Right renal pelvis (tissue), 4 donors: ENCODE results near the gene CELSR3. TPM values are rescaled to one million over a fixed set of nuclear protein-coding genes. Genes with fewer than 3 reads are reported as not detected.
A peak's percentile ranks its signal among the peaks of the same experiment; 100 is the strongest.

Experiments used
- DNase-seq, 4 donors: peaks; one replicate each; pipeline ENCODE4 v3.0.0-alpha.2; 2013; ENCODE audit warnings: low read depth in 4 of 4, low spot score in 3 of 4, missing footprints in 1 of 4
- polyA plus RNA-seq, 4 donors: library from polyadenylated mRNA; unstranded; fragments of 120-200 nt; gene quantifications; one replicate each; pipeline ENCODE4 v1.2.1, GENCODE V29; 2013; ENCODE audit not compliant: insufficient read length in 4 of 4

CELSR3 gene
- polyA plus RNA-seq, 4 donors: 0.96 to 1.4 (median 1.1) TPM

DNA sequence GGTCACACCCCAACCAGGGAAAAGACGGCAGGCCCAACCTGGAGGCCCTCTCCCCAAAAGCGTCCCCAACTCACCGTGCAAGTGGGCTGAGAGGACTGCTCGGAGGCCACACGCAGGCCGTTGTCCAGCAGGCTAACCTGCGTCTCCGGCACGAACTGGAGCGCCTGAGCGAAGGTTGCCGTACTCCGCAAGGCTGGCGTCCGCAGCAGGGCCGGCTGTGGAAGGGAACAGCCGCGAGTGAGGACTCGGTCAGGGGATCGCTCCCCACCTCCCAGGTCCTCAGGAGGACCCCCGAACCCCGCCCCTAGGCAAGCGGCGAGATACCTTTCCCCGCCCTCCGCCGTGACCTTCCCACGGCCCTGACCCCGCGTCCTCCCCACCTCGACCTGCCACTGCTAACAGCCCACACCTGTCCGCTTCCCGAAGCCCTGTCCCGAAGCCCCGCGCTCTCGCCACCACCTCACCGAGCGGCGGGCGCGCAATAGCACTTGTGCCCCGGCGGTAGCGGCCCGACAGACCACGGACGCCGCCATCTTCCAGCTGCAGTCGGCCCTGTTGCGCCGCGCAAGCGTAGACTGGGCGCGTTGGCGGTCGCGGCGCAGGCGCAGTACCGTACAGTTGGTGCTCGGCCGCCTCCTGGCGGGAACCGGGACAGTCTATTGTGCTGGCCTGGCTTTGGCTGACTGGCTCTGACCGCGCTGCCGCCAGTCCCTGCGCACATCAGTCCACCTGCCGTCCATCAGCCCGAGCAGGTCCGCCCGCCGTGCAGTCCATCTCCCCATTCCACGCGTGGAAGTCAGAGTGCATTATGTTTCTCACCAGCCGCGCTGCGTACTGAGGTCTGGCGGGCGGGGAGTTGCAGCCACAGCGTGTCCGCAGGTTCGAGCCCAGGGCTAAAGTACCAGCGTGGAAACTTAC, 53.3 kb downstream of the CELSR3 start, which contains the start of gene UQCRC1:
UQCRC1 (minus strand) TSS at position 559 of the 918 bp plus-strand sequence; CDS start at position 533, 26 bp downstream.
- DNase-seq: peak; percentile 83 to 94 (median 86)

DNA sequence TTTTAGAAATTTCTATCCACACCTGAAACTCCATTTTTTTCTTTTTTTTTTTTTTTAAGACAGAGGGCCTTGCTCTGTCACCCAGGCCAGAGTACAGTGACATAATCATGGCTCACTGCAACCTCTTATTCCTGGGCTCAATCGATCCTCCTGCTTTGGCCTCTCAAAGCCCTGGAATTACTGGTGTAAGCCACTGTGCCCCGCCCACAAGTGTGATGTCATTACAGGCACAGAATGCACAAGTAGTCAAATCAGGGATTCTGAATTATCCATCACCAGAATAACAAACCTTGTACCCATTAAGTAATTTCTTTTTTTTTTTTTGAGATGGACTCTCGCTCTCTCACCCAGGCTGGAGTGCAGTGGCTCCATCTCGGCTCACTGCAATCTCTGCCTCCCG, 55.2 kb downstream of the CELSR3 start:
- DNase-seq: no peak

DNA sequence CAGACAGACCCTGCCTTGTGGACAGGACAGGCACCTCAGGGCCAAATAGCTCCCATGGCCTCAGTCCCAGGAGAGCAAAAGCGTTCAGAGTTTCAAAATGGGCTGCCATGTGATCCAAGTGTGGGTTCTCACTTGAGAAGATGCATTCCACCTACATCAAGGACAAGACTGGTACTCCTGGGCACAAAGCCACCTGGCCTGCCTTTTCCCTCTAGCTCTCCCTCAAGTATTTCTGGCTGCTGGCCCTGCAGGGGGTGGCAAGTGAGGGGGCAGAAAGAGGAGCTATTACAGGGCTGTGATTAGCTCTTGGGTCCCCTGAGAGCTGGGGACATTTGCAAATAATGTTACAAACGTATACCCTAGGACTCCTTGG, 61.1 kb downstream of the CELSR3 start:
- no peak for DNase-seq

DNA sequence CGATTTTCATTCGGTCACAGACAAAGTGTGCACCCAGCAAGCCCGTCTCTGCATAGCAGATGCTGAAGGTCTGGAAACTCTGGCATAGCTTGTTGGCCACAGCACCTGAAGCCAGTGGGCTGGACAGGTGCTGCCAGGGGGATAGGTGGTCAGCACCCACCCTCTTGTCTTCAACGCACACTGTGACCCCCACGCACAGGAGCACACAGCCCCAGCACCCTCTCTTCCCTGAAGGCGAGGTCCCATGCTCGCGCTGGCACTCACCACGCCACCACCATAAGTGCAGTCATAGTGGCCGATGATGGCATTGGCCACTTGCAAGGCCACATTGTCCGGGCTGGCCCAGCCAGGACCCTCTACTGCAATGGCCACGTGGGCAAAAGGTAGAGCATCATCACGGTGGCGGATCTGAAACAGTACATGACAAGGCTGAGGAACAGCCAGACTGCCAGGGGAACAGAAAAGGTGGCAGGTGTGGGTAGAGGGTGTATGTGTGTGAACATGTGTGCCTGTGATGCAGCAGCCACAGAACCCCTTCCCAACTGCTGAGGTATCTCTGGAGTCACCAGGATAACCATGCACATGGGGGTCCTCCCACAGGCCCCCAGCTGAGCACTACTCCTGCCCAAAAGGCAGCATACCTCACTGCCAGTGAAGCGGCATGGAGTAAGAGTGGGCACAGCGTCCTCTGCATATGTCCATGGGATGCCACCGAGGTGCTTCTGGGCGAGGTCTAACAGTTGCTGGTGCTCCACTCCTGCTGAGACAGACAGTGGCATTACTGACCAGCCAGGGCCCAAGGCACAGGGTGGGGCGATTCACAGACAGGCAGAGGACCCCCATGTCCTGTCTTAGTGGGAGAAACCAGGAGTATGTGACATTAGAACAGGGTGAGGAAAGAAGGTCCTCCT, 61.7 kb downstream of the CELSR3 start:
- DNase-seq: no peak

DNA sequence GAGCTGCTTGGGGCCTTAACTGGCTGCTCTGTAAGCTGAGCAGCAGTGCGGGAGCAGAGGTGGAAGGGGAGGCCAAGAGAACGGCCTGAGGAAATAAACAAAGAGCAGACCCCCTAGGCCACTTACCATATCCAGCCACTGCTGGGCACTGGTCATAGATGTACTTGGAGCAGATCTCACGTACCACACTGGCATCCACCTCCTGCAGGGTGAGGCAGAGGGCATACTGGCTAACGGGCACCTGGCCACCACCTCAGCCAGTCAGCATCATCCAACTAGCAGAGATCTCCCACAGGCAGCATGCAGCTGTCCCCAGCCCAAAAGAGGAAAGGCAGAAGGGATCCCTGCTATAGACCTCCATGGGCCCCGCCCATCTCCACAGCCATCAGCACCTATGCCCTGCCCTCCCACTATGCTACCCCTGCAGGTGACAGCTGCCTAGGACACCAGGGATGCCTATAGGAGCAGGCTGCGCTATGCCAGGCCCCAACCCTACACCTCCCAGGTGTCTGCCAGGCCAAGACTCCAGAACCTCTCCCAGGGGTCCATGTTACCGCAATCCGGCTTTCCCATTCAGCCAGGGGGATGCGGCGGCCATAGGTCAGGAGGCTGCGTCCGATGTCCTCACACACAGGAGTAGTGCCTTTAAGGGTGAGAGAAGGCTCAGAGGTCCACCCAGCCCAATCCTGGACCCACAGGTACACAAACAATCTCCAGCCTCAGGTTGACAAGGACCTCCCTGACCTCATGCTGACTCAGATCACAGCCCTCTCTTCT, 63.0 kb downstream of the CELSR3 start:
- DNase-seq: no peak

DNA sequence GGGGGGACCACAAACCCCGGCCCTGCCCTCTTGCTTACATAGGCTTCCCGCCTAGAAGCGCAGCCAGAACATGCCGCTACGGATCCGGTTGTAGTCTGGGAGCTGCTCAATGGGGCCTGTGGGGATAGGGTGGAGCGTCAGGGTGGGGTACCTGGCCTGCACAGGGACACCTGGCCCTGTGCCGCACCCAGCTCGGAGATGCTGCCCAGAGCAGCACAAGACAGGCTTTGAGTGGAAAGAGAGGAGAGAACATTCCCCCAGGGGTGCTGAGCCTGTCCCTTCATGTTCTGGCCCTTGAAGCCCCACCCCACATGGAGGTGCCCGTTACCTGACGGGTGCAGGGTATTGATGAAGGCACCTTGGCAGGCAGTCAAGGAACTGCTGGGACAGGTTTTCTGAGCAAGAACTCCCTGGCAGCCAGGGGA, 63.6 kb downstream of the CELSR3 start:
- no peak for DNase-seq

DNA sequence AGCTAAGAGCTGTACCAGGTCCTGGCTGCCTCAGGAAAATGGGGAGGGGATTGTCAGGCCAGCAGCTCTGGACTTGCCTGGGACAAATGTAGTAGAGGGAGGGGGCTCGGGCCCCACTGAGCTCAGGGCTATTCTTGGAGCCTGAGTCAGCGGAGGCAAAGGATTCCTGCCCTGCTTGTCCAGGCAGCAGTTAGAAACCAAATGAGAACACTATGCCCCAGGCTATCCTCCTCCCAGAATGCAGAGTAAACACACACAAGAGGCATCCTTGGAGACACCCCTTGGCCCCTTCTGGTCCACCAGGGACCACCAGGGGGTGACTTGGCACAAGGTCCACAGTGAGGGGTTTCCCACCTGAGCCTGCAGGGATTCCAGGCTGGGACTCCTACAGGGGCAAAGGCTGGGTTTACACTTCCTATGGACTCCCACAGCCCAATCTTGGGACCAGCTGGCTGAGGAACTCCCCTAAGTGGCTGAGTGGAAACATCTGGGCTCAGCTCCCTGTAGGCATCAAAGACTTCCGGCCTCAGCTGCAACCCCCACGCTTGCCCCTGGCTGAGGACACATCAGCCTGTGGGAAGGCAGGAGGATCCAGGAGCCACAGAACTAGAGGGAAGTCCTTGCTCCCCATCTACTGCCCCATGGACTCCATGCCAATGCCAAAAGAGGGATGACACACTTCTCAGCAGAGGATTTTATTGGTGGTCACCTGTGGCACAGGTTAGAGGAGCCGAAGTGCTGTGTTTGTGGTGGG, 64.2 kb downstream of the CELSR3 start:
- peak in 3 of 4 donors; percentile 68 to 81 (median 77) for DNase-seq

DNA sequence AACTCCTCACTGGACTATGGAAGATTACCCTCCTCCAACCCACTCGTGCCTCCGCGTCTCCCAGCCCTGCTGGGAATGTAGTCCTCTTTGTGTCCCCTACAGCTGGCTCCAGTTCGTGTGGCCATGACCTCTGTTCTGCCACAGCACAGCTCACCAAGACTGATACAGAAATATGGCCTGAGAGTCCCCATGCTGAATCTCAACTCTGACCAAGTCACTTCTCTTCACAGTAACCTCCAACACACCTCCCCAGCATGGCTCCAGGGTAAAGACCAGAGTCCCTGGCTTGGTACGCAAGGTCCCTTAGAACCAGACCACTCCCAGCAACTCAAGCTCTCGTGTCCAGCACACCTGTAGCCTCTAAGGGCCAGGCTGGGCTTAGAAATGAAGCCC, 65.3 kb downstream of the CELSR3 start:
- no peak for DNase-seq

DNA sequence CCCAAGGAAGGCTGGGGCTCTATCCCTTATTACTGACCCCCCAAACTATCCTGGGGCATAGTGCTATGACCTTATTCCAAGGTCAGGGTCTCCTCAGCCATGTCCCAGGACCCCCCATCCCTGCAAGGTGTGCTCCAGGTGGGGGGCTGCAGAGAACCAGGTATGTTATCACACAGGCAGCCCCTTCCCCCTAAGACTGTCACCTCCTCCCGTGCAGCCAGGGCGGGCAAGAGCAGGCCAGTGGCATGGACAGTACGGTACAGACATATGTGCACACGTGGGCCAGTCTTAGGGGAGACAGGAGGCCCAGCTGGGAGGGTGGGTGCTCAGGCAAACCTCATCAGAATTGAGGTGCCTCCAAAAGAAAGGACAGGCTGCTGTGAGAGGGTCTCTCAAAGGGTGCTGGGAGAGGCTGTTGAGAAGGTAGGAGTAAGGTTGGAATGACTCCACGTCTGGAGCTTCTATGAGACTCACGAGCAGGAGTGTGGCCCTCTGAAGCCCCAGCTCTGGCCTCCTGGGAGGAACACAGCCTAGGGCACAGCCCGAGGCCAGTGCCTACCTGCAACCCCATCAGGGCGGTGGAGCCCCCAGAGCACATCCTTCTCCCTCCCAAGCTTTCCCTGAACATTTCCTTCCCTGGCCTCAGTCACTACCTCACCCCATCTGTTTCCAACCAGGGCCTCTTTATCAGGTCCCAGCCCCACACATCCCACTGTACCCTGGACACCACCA, 65.8 kb downstream of the CELSR3 start:
- no peak for DNase-seq

DNA sequence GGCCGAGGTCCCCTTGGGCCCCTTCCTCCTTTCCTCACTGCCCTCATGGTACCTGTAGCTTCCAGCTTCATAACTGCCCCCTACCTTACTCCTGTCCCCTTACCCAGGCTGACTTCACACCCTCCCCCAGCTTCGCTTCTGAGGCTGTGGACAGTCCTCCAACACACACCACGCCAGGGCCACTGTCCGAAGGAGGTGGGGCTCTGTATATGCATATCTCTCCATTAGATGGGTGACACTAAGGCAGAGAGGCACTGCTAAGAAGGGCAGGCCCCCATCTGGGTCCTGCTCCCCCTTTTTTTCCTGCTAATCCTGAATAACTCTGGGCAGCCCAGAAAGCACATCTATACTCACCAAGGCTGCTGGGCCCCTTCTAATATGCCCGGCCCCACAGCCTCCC, 66.5 kb downstream of the CELSR3 start:
- no peak for DNase-seq

DNA sequence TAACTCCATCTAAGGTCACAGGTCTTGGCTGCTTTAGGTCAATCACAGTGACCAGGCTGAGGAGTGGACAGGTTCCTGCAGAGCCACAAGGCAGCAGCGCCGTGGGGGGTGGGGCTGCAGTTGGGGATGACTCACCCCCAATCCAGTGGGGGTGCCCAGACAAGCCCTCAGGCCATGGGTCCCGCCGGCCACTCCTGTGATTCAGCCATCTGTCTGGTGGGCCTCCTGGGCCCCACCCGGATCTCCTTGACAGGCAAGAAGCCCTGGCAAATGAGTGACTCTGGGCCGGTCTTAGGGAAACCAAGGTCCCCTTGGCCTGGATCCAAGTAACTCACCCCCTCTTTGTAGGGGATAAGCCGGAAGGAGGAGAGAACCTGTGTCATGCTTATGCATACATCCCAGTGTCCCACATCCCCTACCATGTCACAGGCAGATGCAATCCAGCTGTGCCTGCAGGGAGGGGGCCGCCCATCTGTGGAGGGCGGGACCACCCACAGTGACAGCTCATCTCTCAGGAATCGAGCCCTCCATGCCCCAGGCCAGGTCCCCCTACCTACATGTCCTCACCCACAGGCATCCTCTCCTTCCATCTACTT, 67.1 kb downstream of the CELSR3 start:
- no peak for DNase-seq

DNA sequence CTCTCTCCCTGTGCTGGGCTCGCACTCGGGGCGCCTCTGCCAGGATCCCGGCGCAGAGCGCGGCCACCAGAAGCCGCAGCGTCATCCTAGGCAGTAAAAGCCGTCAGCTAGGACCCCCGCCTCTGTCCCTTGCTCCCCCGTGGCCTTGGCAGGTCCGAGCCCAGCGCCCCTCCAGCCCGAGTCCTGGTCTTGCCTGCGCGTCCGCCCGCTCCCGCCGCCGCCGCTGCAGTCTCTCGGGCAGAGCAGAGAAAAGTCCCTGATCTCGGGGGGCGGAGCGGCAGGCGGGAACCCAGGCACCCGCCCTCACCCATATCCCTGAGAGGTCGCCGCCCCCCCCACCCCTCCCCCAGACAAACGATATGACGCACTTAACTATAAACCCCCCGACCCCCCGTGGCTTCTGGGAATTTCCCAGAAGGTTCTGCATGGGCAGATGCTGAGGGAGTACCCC, 67.6 kb downstream of the CELSR3 start, which contains the start of gene COL7A1:
COL7A1 (minus strand) TSS at position 255 of the 451 bp plus-strand sequence; CDS start at position 85, 170 bp downstream.
- no peak for DNase-seq

DNA sequence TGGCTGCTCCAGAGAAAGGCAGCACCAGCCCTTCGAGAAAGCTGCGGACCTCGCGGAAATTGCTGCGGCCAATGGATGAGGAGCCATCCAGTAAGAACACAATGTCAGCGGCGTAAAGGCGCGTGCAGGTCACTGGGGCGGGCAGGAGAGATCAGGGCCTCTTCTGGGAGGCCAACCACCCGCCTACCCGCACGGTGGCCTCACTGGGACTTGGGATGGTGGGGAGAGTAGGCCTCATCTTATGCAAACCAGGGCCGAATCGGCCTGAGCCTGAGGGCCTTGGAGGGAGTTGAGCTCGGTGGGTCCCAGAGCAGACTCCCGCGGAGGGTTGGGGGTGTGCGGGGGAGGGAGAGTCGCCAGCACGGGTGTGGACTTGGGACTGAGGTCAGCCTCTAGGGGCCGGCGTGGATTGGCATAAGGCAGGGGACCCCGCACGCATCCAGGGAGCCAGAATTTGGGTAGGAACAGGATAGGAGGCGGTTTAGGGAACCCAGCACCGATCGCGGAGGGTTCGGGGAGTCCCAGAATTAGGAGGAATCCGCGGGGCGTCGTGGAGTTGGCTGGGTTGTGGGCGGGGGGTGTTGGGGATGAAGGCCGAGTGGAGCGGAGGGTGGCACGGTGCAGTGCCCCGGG, 68.2 kb downstream of the CELSR3 start:
- no peak for DNase-seq

DNA sequence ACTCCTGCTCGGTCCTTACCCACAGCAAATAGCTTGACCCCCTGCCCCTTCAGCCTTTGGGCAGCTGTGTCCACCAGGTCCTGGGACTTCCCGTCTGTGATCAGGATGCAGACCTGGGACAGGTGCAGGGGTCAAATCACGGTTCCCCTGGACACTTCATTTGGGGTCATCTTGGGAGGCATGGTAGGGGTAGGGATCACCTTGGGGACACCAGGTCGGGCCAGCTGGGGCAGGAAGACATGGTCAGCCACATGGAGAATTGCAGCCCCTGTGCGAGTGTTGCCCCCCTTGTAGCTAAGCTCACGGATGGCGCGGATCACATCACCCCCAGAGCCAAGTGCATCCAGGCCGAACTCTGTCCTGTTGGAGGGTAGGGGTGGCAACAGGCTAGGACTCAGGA, 69.3 kb downstream of the CELSR3 start:
- no peak for DNase-seq

DNA sequence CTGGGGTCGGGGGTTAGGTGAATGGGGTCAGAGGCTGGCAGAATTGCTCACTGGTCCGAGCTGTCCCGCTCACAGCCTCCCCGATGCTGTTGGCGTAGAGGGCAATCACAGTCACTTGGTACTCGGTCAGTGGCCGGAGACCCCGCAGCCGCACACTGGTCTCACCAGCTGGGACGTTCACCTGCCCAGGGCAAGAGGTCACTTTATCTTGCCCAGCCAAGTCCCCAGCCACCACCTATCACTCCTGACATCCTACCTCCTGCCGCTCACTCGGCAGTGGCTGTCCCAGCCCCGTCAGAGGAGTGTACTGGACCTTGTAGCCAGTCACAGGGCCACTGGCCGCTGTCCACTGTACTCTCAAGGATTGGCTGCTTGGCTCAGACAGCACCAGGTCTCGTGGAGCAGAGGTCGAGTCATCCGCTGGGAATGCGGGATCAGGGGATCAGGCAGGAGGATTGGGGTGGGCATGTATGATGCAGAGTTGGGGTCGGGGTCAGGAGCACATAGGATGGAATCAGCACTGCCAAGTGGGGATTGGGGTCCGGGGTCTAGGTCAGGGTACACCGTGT, 70.1 kb downstream of the CELSR3 start:
- DNase-seq: no peak

DNA sequence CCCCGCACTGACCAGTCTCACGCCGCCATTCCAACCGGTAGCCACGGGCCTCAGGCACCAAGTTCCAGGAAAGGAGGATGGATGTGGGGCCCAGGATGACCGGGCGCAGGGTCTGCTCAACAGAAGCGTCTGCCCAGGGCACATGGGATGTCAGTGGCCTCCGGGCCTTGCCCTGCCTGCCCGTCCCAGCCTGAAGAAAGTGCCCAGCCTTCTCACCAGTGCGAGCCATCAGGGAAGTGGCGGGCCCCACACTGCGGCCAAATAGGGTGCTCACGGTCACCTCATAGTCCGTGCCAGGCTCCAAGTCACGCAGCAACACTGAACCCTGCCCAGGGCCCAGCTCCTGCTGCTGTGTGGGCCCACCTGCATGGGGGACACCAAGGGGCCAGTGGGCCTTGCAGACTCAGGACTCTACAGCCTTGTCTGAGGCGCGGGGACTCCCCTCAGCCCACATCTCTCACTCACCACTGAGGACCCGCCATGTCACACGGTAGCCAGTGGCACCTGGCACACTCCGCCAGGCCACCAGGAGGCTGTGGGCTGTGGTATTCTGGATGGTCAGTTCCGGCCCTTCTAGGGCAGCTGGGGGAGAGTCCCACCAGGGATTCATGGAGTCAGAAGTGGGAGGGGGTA, 70.7 kb downstream of the CELSR3 start:
- no peak for DNase-seq

DNA sequence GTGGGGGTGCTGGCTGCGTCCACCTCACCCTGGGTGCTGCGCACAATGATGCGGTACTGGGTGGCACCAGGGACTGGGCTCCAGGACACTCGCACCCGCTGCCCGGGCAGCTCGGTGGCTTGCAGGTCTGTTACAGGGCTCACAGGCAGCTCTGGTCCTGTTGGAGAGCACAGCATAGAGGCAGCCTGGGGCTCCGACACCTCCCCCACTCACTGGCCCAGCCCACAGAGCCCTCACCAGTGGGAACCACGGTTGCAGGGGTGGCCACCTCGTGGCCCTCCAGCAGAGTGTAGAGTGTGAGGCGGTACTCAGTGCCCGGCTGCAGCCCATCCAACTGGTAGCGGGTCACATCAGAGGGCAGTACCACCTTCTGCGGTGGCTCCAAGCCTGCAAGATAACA, 71.2 kb downstream of the CELSR3 start:
- no peak for DNase-seq
